Neuronal stem cell (in vitro differentiated cells): ENCODE data around the gene KRT6B.

Source experiments
- DNase-seq: peaks from one replicate; pipeline ENCODE4 v3.0.0-alpha.2; 2013; ENCODE audit warnings: low spot score
- H2AFZ ChIP-seq: one replicate; pipeline ENCODE4 v1.6.1; 2013; ENCODE audit warnings: mild to moderate bottlenecking, low read length, inconsistent platforms
- H2AK5ac ChIP-seq: 2 replicates; pipeline ENCODE4 v1.6.1; 2013; ENCODE audit warnings: low read depth, mild to moderate bottlenecking, inconsistent platforms, low read length, moderate library complexity, mixed read lengths
- H2BK120ac ChIP-seq: 2 replicates; pipeline ENCODE4 v1.6.1; 2013; ENCODE audit warnings: low read depth, mild to moderate bottlenecking, inconsistent platforms, low read length, moderate library complexity, mixed read lengths
- H2BK12ac ChIP-seq: one replicate; pipeline ENCODE4 v1.6.1; 2013; ENCODE audit warnings: low read length, inconsistent platforms
- H2BK15ac ChIP-seq: 2 replicates; pipeline ENCODE4 v1.6.1; 2013; ENCODE audit warnings: mild to moderate bottlenecking, low read length, inconsistent platforms, mixed read lengths
- H2BK5ac ChIP-seq: one replicate; pipeline ENCODE4 v1.6.1; 2013; ENCODE audit warnings: inconsistent platforms, mild to moderate bottlenecking, low read length, moderate library complexity
- H3K14ac ChIP-seq: one replicate; pipeline ENCODE4 v1.6.1; 2013; ENCODE audit warnings: low read length, inconsistent platforms
- H3K18ac ChIP-seq: 2 replicates; pipeline ENCODE4 v1.6.1; 2013; ENCODE audit warnings: low read length, inconsistent platforms
- H3K23ac ChIP-seq: 2 replicates; pipeline ENCODE4 v1.6.1; 2013; ENCODE audit warnings: low read depth, mild to moderate bottlenecking, mixed read lengths, low read length, inconsistent platforms; ENCODE audit not compliant: poor library complexity
- H3K27ac ChIP-seq: replicated peaks from 3 replicates; pipeline ENCODE4 v1.5.1; 2013; ENCODE audit warnings: low read length, inconsistent platforms
- H3K27me3 ChIP-seq, 3 experiments: 2 replicates each; pipeline ENCODE4 v1.6.1; 2013; ENCODE audit warnings: low read length in 3 of 3, mild to moderate bottlenecking in 2 of 3, inconsistent platforms in 1 of 3, low read depth in 1 of 3, mixed read lengths in 1 of 3, moderate library complexity in 1 of 3; ENCODE audit not compliant: control insufficient read depth in 3 of 3, insufficient read depth in 3 of 3
- H3K36me3 ChIP-seq, 2 donors: replicated peaks in 1 of 2; 2 replicates each; pipeline ENCODE4 v1.6.1; 2013; ENCODE audit warnings: low read length in 2 of 2; ENCODE audit not compliant: control insufficient read depth in 2 of 2, insufficient read depth in 2 of 2
- H3K4ac ChIP-seq: 2 replicates; pipeline ENCODE4 v1.6.1; 2013; ENCODE audit warnings: inconsistent platforms, mild to moderate bottlenecking, low read length, moderate library complexity
- H3K4me1 ChIP-seq, 2 donors: 1 replicate in 1 of 2; 2 replicates in 1 of 2; pipeline ENCODE4 v1.6.1; 2013; ENCODE audit warnings: low read length in 2 of 2, low read depth in 1 of 2; ENCODE audit not compliant: control insufficient read depth in 2 of 2, insufficient read depth in 1 of 2
- H3K4me2 ChIP-seq: one replicate; pipeline ENCODE4 v1.6.1; 2013; ENCODE audit warnings: mild to moderate bottlenecking, low read length, inconsistent platforms; ENCODE audit not compliant: insufficient read depth, poor library complexity, severe bottlenecking
- H3K4me3 ChIP-seq, 2 donors: 2 replicates each; pipeline ENCODE4 v1.5.1; 2013; ENCODE audit warnings: low read length in 2 of 2, mild to moderate bottlenecking in 2 of 2, inconsistent platforms in 1 of 2, moderate library complexity in 1 of 2
- H3K79me1 ChIP-seq: one replicate; pipeline ENCODE4 v1.6.1; 2013; ENCODE audit warnings: low read depth, mild to moderate bottlenecking, inconsistent platforms, low read length, moderate library complexity
- H3K9ac ChIP-seq: one replicate; pipeline ENCODE4 v1.6.1; 2013; ENCODE audit warnings: mild to moderate bottlenecking, low read depth, low read length, inconsistent platforms; ENCODE audit not compliant: poor library complexity
- H3K9me3 ChIP-seq, 2 donors: replicated peaks in 1 of 2; 2 replicates each; pipeline versions ENCODE3 to v1.6.1; 2013; ENCODE audit warnings: low read length in 2 of 2, mild to moderate bottlenecking in 2 of 2, inconsistent platforms in 1 of 2, low read depth in 1 of 2, mixed read lengths in 1 of 2, moderate library complexity in 1 of 2; ENCODE audit not compliant: control insufficient read depth in 2 of 2, insufficient read depth in 1 of 2
- H4K8ac ChIP-seq: one replicate; pipeline ENCODE4 v1.6.1; 2013; ENCODE audit warnings: low read depth, mild to moderate bottlenecking, inconsistent platforms, low read length, moderate library complexity
- H4K91ac ChIP-seq: one replicate; pipeline ENCODE4 v1.6.1; 2013; ENCODE audit warnings: low read length, low read depth, mild to moderate bottlenecking, inconsistent platforms; ENCODE audit not compliant: poor library complexity
- whole genome bisulfite sequencing, 2 donors: extraction: QIAGEN DNeasy Blood & Tissue Kit; methylation state at CpG; one replicate each; pipeline ENCODE4 v1.1.7; 2013; ENCODE audit warnings: missing lambda C conversion rate in 2 of 2, mixed read lengths in 1 of 2; ENCODE audit not compliant: insufficient read length in 2 of 2, insufficient replicate concordance in 1 of 2; ENCODE audit errors: extremely low coverage in 2 of 2; 5-methylcytosine and 5-hydroxymethylcytosine counted together

KRT6B gene

GRCh38 chr12:52425466-52425865 is 26.5 kb downstream of the KRT6B start:
- no peaks in the 10 kb centered on the region for H3K36me3 ChIP-seq

GRCh38 chr12:52423661-52424500 is 28.1 kb downstream of the KRT6B start:
- no peak overlapping the region for H3K4ac ChIP-seq
- no peak overlapping the region for H2BK120ac ChIP-seq
- peak overlapping the region; percentile 81 for H3K18ac ChIP-seq
- H2AK5ac ChIP-seq = no peak overlapping the region
- H3K27ac ChIP-seq = no peak overlapping the region
- no peak overlapping the region for H4K91ac ChIP-seq
- H3K9me3 ChIP-seq = no peaks in the 10 kb centered on the region
- peaks cover 0 to 7% (median 0%) of the 10 kb centered on the region in 3 experiments for H3K27me3 ChIP-seq
- no peaks in the 10 kb centered on the region for H3K36me3 ChIP-seq
- DNase-seq = no peak
- H3K9ac ChIP-seq = peak overlapping the region; percentile 36
- H3K4me1 ChIP-seq = peaks cover 0 to 8% of the 10 kb centered on the region in 2 donors
- no peak overlapping the region for H4K8ac ChIP-seq
- no peak overlapping the region for H3K4me2 ChIP-seq
- H2BK15ac ChIP-seq = no peak overlapping the region
- no peak overlapping the region for H2BK5ac ChIP-seq
- no peak overlapping the region for H2AFZ ChIP-seq
- no peak overlapping the region for H3K23ac ChIP-seq
- peak overlapping the region; percentile 76 for H3K14ac ChIP-seq
- H2BK12ac ChIP-seq = no peak overlapping the region
- WGBS, 2 donors = no CpG with 5 or more reads among the region's 11 CpGs
- H3K4me3 ChIP-seq = no peak overlapping the region
- H3K79me1 ChIP-seq = no peaks in the 10 kb centered on the region

More at GRCh38 chr12:52425466-52425865, 26.5 kb downstream of the KRT6B start:
- H2AK5ac ChIP-seq = no peak overlapping the region
- no peak for DNase-seq
- no peak overlapping the region for H3K23ac ChIP-seq
- H3K27ac ChIP-seq = no peak overlapping the region
- no peaks in the 10 kb centered on the region for H3K79me1 ChIP-seq
- H3K4me3 ChIP-seq = no peak overlapping the region
- H3K18ac ChIP-seq = no peak overlapping the region
- no CpG with 5 or more reads among the region's 5 CpGs for WGBS, 2 donors
- H4K8ac ChIP-seq = no peak overlapping the region
- H2BK12ac ChIP-seq = no peak overlapping the region
- H3K14ac ChIP-seq = no peak overlapping the region
- H3K9ac ChIP-seq = no peak overlapping the region
- no peak overlapping the region for H2BK5ac ChIP-seq
- H3K27me3 ChIP-seq = peaks cover 0 to 7% (median 0%) of the 10 kb centered on the region in 3 experiments
- no peak overlapping the region for H3K4me2 ChIP-seq
- H2AFZ ChIP-seq = no peak overlapping the region
- H3K9me3 ChIP-seq = no peaks in the 10 kb centered on the region
- no peak overlapping the region for H2BK120ac ChIP-seq
- no peak overlapping the region for H4K91ac ChIP-seq
- no peak overlapping the region for H2BK15ac ChIP-seq
- no peak overlapping the region for H3K4ac ChIP-seq
- H3K4me1 ChIP-seq = peaks cover 0 to 8% of the 10 kb centered on the region in 2 donors

DNA sequence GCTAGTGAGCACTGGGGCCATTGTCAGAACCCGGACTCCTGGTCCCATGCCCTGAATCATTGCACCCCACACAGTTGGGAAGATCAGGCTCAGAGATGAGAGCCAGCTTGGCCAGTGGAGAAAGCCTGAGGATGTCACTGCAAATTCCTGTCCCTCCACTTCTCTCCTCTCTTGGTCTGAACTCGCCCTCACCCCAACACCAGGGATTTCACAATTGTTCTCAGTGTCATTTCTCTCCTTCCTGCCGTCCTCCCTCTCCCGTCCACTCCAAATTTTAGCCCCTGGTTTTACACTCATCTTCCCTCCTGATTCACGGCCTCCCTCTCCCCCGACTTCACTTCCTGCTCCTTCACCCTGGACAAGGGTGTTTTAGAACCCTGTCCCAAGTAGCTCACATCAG is 28.9 kb downstream of the KRT6B start:
- H3K9me3 ChIP-seq = no peaks in the 10 kb centered on the region

DNA sequence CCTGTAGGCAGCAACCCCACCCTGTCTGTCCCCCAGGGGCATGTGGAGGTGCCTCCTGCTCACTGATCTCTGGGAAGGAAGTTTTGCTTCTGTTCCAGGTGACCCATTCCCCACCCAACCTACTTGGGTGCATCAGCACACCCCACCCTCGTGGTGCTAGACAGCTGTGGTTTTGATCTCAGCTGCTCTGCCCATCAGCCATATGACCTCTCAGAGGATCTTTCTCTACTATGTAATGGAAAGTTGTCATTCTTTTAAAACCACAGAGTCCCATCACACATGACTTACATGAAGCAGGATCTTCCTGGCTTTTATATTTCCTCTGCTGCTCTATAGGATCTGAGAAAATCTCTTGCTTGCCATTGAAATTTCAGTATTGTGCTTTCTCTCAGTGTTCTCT is 32.3 kb downstream of the KRT6B start:
- H2AFZ ChIP-seq = no peak overlapping the region
- no peaks in the 10 kb centered on the region for H3K9me3 ChIP-seq
- WGBS, 2 donors = no CpG with 5 or more reads among the region's 1 CpG
- H2BK120ac ChIP-seq = no peak overlapping the region
- H3K36me3 ChIP-seq = no peaks in the 10 kb centered on the region
- DNase-seq = no peak
- H3K23ac ChIP-seq = no peak overlapping the region
- no peak overlapping the region for H3K14ac ChIP-seq
- no peak overlapping the region for H3K18ac ChIP-seq
- H3K4me3 ChIP-seq = no peak overlapping the region
- H2BK12ac ChIP-seq = no peak overlapping the region
- H2BK5ac ChIP-seq = no peak overlapping the region
- H3K4me2 ChIP-seq = no peak overlapping the region
- H4K8ac ChIP-seq = no peak overlapping the region
- no peaks in the 10 kb centered on the region for H3K79me1 ChIP-seq
- H4K91ac ChIP-seq = no peak overlapping the region
- no peak overlapping the region for H2AK5ac ChIP-seq
- H3K9ac ChIP-seq = no peak overlapping the region
- H3K27ac ChIP-seq = no peak overlapping the region
- H2BK15ac ChIP-seq = no peak overlapping the region
- H3K4ac ChIP-seq = no peak overlapping the region
- H3K27me3 ChIP-seq = peaks cover 0 to 7% (median 0%) of the 10 kb centered on the region in 3 experiments
- peaks cover 0 to 15% of the 10 kb centered on the region in 2 donors for H3K4me1 ChIP-seq

More for the DNA sequence above, 28.9 kb downstream of the KRT6B start:
- Histone ChIP-seq H3K27ac (no peak overlapping the region), H3K4me3 (no peak overlapping the region), H3K9ac (no peak overlapping the region), H3K36me3 (no peaks in the 10 kb centered on the region), H3K14ac (no peak overlapping the region), H3K23ac (no peak overlapping the region), H2AK5ac (no peak overlapping the region), H2BK120ac (no peak overlapping the region), H2AFZ (no peak overlapping the region), H4K91ac (no peak overlapping the region), H3K4me1 (peaks cover 0 to 8% of the 10 kb centered on the region in 2 donors), H2BK15ac (no peak overlapping the region), H3K18ac (peak overlapping the region; percentile 15), H3K27me3 (peaks cover 0 to 7% (median 0%) of the 10 kb centered on the region in 3 experiments), H3K4ac (no peak overlapping the region), H3K4me2 (no peak overlapping the region), H2BK5ac (no peak overlapping the region), H3K79me1 (no peaks in the 10 kb centered on the region), H2BK12ac (no peak overlapping the region), H4K8ac (no peak overlapping the region)
- DNase-seq = no peak
- no CpG with 5 or more reads among the region's 6 CpGs for WGBS, 2 donors
